AG04449 (cell line): ENCODE data around the gene PTCD3.

ENCODE experiments used
- CTCF ChIA-PET: fragments of 350-600 bp; formaldehyde crosslinking; extraction: SDS; loops from one replicate; lab custom pipeline; 2021; ENCODE audit warnings: antibody characterized with exemption; lab: Yijun Ruan, JAX
- POLR2A ChIA-PET: fragments of 400-600, 350-600 bp; formaldehyde crosslinking; extraction: SDS; loops from one replicate; lab custom pipeline; 2020; ENCODE audit warnings: antibody characterized with exemption, inconsistent platforms; lab: Yijun Ruan, JAX
- DNase-seq: peaks from one replicate; pipeline ENCODE4 v3.0.0-alpha.2; 2010; ENCODE audit warnings: low read depth, low spot score
- H3K4me3 ChIP-seq: 2 replicates; pipeline ENCODE4 v1.5.1; 2011; ENCODE audit warnings: low read depth, mild to moderate bottlenecking, control low read depth, low read length
- CTCF ChIP-seq: IDR thresholded peaks from one replicate; pipeline ENCODE4 v1.5.1; 2011; ENCODE audit warnings: mild to moderate bottlenecking, moderate library complexity, low read length, control low read depth, inconsistent platforms; ENCODE audit not compliant: insufficient read depth; ENCODE audit errors: missing control alignments

The PTCD3 gene

GRCh38 chr2:86066007-86066578, 39.9 kb upstream of the PTCD3 start:
- POLR2A ChIA-PET: no interaction called here

GRCh38 chr2:86066915-86067314, 39.1 kb upstream of the PTCD3 start:
- H3K4me3 ChIP-seq: no peak overlapping the region
- CTCF ChIA-PET: interaction anchor here (2.1 to 7.0 kb wide), 4 partner anchors 12 to 239 kb away, joined by 15 to 74 read pairs (median 24); partner anchors contain the start of gene ST3GAL5
- POLR2A ChIA-PET: no interaction called here
- DNase-seq: no peak
- no peak for TF ChIP-seq CTCF

More at GRCh38 chr2:86066007-86066578, 39.9 kb upstream of the PTCD3 start:
- H3K4me3 ChIP-seq: no peak overlapping the region
- CTCF ChIA-PET: interaction anchor here (2.1 to 7.0 kb wide), 3 partner anchors 13 to 239 kb away, joined by 15 to 74 read pairs (median 17); partner anchors contain the start of gene ST3GAL5
- no peak for TF ChIP-seq CTCF
- DNase-seq: no peak

GRCh38 chr2:86068136-86068588, 37.9 kb upstream of the PTCD3 start:
- TF ChIP-seq CTCF: no peak
- no peak for DNase-seq
- CTCF ChIA-PET: interaction anchor here (0.7 to 7.0 kb wide), 6 partner anchors 11 to 253 kb away, joined by 3 to 74 read pairs (median 10); partner anchors contain the start of gene ST3GAL5

GRCh38 chr2:86068648-86069047, 37.4 kb upstream of the PTCD3 start:
- CTCF ChIA-PET: interaction anchor here (0.7 to 7.0 kb wide), 5 partner anchors 11 to 253 kb away, joined by 3 to 74 read pairs (median 17); partner anchors contain the start of gene ST3GAL5
- TF ChIP-seq CTCF: no peak
- POLR2A ChIA-PET: no interaction called here
- DNase-seq: no peak
- H3K4me3 ChIP-seq: no peak overlapping the region

More at GRCh38 chr2:86068136-86068588, 37.9 kb upstream of the PTCD3 start:
- POLR2A ChIA-PET: no interaction called here
- no peak overlapping the region for H3K4me3 ChIP-seq

- POLR2A ChIA-PET: no interaction called here
- CTCF ChIA-PET: interaction anchor here (0.7 to 7.0 kb wide), 5 partner anchors 10 to 254 kb away, joined by 3 to 74 read pairs (median 4); no protein-coding TSS in a partner anchor
- DNase-seq: no peak
- H3K4me3 ChIP-seq: no peak overlapping the region
- no peak for TF ChIP-seq CTCF
Measured at GRCh38 chr2:86069091-86069685, 36.8 kb upstream of the PTCD3 start.

GRCh38 chr2:86069783-86070339, 36.2 kb upstream of the PTCD3 start:
- TF ChIP-seq CTCF: no peak
- POLR2A ChIA-PET: no interaction called here
- no peak overlapping the region for H3K4me3 ChIP-seq
- DNase-seq: no peak
- CTCF ChIA-PET: interaction anchor here (0.8 to 7.0 kb wide), 4 partner anchors 11 to 255 kb away, joined by 4 to 74 read pairs (median 12); no protein-coding TSS in a partner anchor
